SHP77 (cell line): Measurements from ENCODE around the gene MPLKIP.
"Not testable (repeated sequence)": the region's sequence is repeated elsewhere in the genome, so short reads cannot be mapped to it uniquely, and the experiment has no call there.

Experiments used
- DNase-seq, 2 experiments: peaks; one replicate each; lab custom pipeline; 2025; lab: John Stamatoyannopoulos, UW

The MPLKIP gene

GRCh38 chr7:40134428-40135316, at the start of gene MPLKIP, which contains the start of gene SUGCT:
Gene MPLKIP (minus strand): TSS chr7:40134622. CDS start chr7:40134567, 55 bp downstream.
Gene SUGCT (plus strand): TSS chr7:40135005.
- peak; percentile 81 to 87 for DNase-seq

- no peak for DNase-seq
These were observed 48.0 kb upstream of the MPLKIP start for GRCh38 chr7:40182452-40182851.

GRCh38 chr7:40177071-40177470, 42.6 kb upstream of the MPLKIP start:
- DNase-seq = no peak

DNA sequence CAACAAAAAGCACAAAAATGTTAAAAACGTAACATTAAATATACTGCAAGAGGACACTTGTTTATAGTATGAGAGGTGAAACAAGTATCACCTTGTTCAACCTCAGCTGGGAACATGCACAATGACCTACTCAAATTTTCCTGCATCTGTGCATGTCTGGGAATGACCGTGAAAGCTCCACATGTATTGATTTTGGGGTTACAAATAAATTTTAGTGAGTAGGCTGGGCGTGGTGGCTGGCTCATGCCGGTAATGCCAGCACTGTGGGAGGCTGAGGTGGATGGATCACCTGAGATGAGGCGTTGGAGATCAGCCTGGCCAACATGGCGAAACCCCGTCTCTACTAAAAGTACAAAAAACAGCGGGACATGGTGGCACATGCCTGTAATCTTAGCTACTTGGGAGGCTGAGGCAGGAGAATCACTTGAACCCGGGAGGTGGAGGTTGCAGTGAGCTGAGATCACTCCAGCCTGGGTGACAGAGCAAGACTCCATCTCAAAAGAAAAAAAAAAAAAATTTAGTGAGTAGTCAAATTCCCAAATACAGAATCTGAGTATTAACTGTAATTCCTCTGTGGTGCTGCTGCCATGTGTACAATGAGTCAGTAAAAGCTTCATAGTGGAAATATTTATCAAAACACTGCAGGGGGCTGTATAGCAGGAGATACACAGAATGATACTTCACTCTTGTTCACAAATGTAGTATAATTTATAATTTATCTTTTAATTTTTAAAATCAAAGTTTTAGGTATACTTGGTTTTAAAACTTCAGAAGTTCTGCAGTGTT, 41.5 kb upstream of the MPLKIP start:
- DNase-seq = no peak

DNA sequence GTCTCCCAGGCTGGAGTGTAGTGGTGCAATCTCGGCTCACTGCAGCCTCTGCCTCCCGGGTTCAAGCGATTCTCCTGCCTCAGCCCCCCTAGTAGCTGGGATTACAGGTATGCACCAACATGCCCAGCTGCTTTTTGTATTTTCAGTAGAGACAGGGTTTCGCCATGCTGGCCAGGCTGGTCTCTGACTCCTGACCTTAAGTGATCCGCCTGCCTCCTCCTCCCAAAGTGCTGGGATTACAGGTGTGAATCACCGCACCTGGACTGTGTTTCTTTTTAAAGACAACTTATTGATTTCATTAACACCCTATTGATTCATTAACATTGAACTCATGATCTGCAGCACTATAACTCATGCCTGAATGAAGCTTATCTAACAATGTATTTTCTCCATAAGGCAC, 40.8 kb upstream of the MPLKIP start:
- DNase-seq = not testable (repeated sequence)

GRCh38 chr7:40173121-40173520, 38.7 kb upstream of the MPLKIP start:
- DNase-seq = not testable (repeated sequence)

GRCh38 chr7:40168266-40168665, 33.8 kb upstream of the MPLKIP start:
- DNase-seq = not testable (repeated sequence)

GRCh38 chr7:40167291-40167690, 32.9 kb upstream of the MPLKIP start:
- DNase-seq = no peak

- DNase-seq = no peak
These were observed 30.8 kb upstream of the MPLKIP start for GRCh38 chr7:40165216-40165615.

DNA sequence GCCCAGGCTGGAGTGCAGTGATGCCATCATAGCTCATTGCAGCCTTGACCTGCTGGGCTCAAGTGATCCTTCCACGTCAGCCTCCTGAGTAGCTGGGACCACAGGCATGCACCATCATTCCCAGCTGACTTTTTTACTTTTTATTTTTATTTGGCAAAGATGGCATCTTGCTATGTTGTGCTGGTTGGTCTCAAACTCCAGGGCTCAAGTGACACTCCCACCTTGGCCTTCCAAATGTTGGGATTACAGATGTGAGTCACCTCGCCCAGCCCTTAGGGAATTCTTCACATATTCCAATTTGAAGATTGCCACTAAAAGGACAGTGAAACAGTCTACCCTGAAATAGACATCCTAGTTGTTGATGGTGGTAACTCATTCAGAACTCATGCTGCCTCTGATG, 28.1 kb upstream of the MPLKIP start:
- no peak for DNase-seq

DNA sequence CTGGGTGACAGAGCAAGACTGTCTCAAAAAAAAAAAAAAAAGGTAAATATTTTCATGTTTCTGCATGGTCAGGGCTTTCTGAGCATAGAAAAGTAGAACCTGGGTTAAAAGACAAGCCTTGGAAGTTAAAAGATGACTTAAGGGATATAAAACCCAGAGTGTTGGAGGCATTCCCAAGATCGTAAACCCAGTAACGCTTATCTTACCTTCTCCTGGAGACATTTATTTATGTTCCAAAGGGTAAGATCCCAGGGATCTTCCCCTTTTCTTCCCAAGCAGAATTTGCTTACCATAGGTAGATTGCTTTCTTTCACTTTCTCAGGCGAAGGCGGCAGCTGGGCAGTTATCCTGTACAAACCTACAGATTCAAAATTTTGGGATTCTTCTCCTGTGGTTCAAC, 22.6 kb upstream of the MPLKIP start:
- no peak for DNase-seq

DNA sequence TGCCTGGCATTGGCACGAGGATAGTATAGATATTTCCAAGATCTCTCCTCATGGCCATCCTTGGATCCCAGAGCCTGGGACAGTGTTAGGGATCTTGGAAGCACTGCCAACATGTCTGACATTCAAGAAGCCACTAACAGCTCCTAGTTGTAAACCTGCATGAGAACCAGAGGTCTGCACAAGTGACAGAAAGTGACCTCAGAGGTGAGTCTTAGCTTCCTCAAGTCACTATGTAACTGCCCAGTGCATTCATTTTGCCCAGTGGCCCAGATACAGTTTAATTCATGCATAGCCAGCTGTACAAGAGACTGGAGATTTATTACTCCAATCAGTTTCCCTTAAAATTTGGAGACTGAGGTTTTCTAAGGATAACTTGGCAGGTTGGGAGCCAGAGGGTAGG, 17.1 kb upstream of the MPLKIP start:
- DNase-seq = no peak

DNA sequence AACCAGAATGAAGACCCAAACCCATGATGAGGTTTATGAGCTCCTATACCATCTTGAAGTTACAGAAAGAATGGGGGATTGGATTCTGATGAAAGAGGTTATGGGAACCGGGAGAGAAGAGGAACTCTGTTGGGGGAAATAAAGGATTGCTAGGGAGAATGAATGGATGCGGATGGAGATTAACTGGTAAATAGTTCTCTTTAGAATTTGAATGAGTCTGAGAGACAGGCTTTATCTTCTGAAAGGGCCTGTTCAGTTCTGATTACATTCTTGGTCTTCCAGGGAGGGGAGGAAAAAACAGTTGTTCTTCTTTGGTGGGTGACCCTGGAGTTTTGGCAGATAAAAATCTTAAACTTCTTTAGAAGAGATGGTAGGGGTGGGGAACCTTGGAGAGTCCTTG, 14.2 kb upstream of the MPLKIP start:
- DNase-seq = no peak

GRCh38 chr7:40148247-40148580, 13.8 kb upstream of the MPLKIP start:
- DNase-seq = not testable (repeated sequence)

GRCh38 chr7:40147371-40148246, 13.2 kb upstream of the MPLKIP start:
- no peak for DNase-seq

- DNase-seq = not testable (repeated sequence)
These were observed 11.2 kb upstream of the MPLKIP start for GRCh38 chr7:40145596-40146130.

DNA sequence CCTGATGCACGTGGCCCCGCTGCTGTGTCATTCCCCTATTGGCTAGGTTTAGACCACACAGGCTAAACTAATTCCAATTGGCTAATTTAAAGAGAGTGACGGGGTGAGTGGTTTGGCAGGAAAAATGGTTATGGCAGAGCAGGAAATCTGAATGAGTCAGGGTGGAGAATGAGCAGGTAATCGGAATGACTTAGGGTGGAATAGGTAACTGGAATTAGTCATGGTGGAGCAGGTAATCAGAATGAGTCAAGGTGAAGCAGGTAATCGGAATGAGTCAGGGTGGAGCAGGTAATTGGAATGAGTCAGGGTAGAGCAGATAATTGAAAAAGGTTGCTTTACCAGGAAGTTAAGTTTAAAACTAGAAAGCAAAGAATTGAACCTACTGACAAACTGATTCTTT, 7.5 kb upstream of the MPLKIP start:
- DNase-seq = not testable (repeated sequence)

GRCh38 chr7:40139891-40140290, 5.5 kb upstream of the MPLKIP start:
- not testable (repeated sequence) for DNase-seq

DNA sequence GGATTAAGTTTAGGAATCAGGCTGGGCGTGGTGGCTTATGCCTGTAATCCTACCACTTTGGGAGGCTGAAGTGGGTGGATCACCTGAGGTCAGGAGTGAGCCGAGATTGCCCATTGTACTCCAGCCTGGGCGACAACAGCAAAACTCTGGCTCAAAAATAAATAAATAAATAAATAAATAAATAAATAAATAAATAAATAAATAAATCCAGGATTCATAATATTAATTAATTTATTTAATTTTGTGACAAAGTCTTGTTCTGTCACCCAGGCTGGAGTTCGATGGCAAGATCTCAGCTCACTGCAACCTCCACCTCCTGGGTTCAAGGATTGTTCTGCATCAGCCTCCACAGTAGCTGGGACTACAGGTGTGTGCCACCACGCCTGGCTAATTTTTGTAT, 4.6 kb upstream of the MPLKIP start:
- DNase-seq = no peak

DNA sequence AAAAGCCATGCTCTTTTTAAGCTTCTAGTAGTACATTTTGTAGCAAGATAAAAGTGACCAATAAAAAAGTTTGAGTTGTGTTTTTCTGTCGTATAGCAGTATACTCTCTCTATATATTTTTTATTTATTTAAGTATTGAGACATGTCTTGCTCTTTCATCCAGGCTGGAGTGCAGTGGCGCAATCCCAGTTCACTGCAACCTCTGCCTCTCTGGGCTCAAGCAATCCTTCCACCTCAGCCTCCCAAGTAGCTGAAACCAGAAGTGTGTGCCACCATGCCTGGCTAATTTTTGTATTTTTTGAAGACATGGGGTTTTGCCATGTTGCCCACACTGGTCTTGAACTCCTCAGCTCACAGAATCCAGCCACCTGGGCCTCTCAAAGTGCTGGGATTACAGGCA, 3.1 kb upstream of the MPLKIP start:
- no peak for DNase-seq

GRCh38 chr7:40135317-40135610, 842 bp upstream of the MPLKIP start:
- DNase-seq = no peak
